HL-60 (cell line): ENCODE data around the gene MARCHF7.

Experiments
- CTCF ChIP-seq: IDR thresholded peaks from one replicate; pipeline ENCODE4 v1.5.1; 2011; ENCODE audit warnings: low read length, control low read depth, inconsistent platforms; ENCODE audit not compliant: insufficient read depth
- POLR2AphosphoS5 ChIP-seq: IDR thresholded peaks from 2 replicates; pipeline ENCODE4 v1.6.1; 2012; ENCODE audit warnings: low read depth
- REST ChIP-seq: IDR thresholded peaks from 2 replicates; pipeline ENCODE4 v1.6.1; 2012; ENCODE audit warnings: low read depth; ENCODE audit not compliant: insufficient replicate concordance
- SPI1 ChIP-seq: IDR thresholded peaks from 2 replicates; pipeline ENCODE4 v1.6.1; 2012; ENCODE audit warnings: low read depth, mild to moderate bottlenecking, borderline replicate concordance

GRCh38 chr2:159671047-159671446, 41.3 kb upstream of the MARCHF7 start:
- TF ChIP-seq CTCF (no peak), REST (no peak), POLR2AphosphoS5 (no peak), SPI1 (no peak)
